GM18508 (cell line): ENCODE data around the gene MARF1.
"Not testable (repeated sequence)": the region's sequence is repeated elsewhere in the genome, so short reads cannot be mapped to it uniquely, and the experiment has no call there.

Experiments
- ATAC-seq: cut with Tn5 transposase; IDR thresholded peaks from one replicate; pipeline ENCODE4 v1.9.1; 2021; ENCODE audit warnings: moderate number of reproducible peaks; ENCODE audit not compliant: insufficient read depth, unreplicated experiment

Gene MARF1

GRCh38 chr16:15547072-15547767 lies 95.7 kb downstream of the MARF1 start:
- not testable (repeated sequence) for ATAC-seq

DNA sequence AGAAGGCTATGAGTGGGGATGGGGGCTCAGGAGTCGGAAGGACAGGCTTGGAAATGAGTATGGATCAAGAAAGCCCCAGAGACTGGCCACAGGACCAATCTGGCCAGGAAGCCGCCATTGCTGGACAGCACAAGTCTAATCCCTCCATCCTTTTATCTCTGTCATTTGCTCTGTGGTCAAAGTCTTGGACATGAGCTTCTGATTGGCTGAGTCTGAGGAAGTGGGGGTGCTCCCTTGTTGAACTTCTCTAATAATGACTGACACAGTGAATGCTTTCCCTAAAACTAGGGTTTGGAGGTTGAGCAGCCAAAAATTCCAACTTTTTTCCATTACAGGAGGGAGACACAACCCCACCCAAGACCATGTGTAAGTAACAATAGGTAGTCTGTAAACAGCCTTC lies 97.4 kb downstream of the MARF1 start:
- ATAC-seq: no peak

- ATAC-seq: no peak
Observed at GRCh38 chr16:15544405-15544804, 98.5 kb downstream of the MARF1 start.
